22Rv1 (cell line): ENCODE data around the gene LIPG.

Source experiments
- H3K27ac ChIP-seq: fragments of 450-650 bp; 2 replicates; pipeline ENCODE4 v1.5.1; 2017
- ZFX ChIP-seq: fragments of 450-650 bp; IDR thresholded peaks from 2 replicates; pipeline ENCODE4 v1.6.1; 2017; ENCODE audit warnings: antibody characterized with exemption, borderline replicate concordance
- TF ChIP-seq, protein P1 (sequence below): fragments of 450-650 bp; IDR thresholded peaks from 2 replicates; pipeline ENCODE4 v1.5.1; 2017; ENCODE audit warnings: mild to moderate bottlenecking

LIPG gene

DNA sequence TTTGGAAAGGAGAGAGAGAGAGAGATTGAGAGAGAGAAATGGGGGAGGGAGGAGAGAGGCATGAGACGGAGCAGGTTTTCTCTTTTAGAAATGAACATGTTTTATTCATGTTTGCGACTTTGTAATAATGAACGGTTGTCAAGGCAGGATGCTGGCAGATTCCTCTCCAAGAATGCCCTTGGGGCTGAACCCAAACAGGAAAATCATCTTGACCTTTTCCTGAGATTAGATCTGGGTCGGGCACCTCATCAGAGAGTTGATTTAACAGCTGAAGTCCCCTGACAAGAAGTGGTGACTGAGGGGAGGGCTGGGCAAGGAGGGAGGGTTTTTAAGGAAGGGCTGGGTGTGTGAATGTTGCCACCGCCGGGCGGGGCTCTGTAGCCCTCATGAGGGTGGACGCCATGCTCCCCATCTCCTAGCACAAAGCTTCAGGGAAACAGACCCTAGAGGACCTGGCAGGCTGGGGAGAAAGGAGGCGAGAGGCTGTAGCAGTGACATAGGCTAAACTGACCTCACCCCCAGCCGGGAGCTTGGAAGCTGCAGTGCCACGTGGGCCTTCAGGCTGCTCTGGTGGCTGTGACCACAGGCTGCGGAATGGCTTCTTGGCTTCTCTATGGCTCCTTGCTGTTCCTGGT lies 60.0 kb downstream of the LIPG start:
- H3K27ac ChIP-seq = no peak overlapping the region
- TF ChIP-seq, protein P1, sequence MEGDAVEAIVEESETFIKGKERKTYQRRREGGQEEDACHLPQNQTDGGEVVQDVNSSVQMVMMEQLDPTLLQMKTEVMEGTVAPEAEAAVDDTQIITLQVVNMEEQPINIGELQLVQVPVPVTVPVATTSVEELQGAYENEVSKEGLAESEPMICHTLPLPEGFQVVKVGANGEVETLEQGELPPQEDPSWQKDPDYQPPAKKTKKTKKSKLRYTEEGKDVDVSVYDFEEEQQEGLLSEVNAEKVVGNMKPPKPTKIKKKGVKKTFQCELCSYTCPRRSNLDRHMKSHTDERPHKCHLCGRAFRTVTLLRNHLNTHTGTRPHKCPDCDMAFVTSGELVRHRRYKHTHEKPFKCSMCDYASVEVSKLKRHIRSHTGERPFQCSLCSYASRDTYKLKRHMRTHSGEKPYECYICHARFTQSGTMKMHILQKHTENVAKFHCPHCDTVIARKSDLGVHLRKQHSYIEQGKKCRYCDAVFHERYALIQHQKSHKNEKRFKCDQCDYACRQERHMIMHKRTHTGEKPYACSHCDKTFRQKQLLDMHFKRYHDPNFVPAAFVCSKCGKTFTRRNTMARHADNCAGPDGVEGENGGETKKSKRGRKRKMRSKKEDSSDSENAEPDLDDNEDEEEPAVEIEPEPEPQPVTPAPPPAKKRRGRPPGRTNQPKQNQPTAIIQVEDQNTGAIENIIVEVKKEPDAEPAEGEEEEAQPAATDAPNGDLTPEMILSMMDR = no peak
- no peak for TF ChIP-seq ZFX

DNA sequence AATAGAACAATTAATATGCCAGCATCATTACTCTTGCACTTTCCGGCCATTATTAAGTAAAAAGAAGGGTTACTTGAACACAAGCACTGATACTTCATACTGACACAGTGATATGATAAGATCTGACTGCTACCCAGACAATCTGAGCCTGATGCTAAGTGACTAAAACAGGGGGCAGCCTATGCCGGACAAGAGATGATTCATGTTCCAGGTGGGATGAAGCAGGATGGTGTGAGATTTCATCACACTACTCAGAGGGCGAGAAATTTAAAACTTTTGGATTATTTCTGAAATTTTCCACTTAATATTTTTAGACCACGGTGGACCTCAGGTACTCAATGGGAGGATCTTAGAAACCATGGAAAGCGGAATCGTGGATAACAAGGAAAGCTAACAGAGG lies 61.7 kb downstream of the LIPG start:
- TF ChIP-seq ZFX = no peak
- TF ChIP-seq, protein P1 = no peak
- H3K27ac ChIP-seq = no peak overlapping the region

DNA sequence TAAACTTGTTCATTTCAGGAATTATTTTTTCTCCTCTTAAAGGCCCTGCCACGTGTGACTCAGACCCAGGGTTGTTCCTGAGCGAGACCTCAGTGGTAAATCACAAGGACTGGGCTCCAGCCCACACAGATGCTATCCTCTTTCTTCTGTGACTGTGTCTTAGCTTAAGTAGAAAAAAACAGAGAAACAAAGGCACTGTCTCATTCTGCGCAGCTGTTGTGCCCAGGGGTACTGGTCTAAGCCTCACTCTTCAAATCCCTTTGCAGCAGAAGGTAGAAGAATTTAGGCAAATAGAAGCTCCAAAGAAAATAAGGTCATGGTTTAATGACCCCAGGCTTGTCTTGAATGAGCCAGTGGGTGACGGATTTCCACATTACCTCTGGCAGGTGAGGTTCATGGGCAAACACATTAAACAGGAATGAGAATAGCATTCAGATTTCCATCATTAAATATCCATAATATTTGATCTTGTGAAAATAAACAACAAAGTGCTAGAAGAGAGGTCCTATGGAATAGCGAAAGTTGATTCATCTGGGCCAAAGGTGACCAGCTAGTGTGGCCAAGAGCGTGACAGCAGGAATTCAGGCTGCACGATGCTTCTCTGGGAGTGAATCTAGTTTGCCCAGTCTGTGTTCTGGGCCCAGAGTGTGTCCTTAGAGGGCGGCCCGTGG lies 63.3 kb downstream of the LIPG start:
- TF ChIP-seq, protein P1 = no peak
- TF ChIP-seq ZFX = no peak
- H3K27ac ChIP-seq = no peak overlapping the region

DNA sequence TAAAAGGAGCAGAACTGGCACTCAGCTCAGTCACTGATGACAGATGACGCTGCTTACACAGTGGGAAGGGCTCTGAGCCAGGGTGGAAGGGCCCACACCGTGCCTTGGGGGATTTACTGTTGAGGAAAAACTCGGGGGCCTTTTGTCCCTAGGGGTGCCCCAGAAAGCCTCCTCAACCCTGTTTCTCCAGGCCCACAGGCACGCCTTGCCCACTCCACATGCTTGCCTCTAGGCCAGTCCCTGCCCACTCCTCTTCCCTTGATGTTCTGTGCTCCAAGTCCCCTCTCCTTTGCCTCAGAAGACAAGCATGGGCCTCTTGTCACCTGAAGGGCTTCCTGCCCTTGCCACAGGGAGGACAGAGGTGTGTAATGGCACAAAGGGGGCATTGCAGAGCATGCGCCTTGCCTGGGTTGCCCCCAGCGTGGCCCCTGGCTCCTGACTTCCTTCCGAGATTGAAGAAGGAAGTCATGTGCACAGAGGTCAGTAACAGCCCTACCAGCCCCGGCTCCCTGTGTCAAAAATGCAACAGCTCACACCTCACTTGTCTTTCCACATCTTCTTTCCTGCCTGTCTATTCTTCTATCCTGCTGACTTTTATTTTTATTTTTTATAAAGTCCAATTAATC lies 65.1 kb downstream of the LIPG start:
- no peak overlapping the region for H3K27ac ChIP-seq
- no peak for TF ChIP-seq ZFX
- TF ChIP-seq, protein P1 = no peak

DNA sequence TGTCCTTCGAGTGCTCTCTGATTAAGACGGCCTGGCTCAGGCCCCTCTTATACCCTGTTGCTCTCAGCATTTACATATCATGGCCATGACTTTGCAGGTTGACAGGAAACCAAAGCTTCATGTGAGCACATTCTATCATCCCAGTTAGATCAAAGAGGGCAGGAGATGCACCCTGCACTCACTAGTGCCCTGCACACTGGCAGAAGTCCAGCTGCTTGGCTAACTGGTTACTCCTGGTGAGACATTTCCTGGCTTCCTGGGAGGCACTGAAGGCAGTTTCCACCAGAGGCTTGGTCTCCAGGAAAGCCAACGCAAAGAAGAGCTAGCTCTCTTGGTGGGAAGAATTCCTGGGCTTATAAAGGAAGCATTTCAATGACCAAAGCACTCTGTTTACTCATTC lies 66.3 kb downstream of the LIPG start:
- TF ChIP-seq, protein P1 = no peak
- no peak for TF ChIP-seq ZFX
- no peak overlapping the region for H3K27ac ChIP-seq

DNA sequence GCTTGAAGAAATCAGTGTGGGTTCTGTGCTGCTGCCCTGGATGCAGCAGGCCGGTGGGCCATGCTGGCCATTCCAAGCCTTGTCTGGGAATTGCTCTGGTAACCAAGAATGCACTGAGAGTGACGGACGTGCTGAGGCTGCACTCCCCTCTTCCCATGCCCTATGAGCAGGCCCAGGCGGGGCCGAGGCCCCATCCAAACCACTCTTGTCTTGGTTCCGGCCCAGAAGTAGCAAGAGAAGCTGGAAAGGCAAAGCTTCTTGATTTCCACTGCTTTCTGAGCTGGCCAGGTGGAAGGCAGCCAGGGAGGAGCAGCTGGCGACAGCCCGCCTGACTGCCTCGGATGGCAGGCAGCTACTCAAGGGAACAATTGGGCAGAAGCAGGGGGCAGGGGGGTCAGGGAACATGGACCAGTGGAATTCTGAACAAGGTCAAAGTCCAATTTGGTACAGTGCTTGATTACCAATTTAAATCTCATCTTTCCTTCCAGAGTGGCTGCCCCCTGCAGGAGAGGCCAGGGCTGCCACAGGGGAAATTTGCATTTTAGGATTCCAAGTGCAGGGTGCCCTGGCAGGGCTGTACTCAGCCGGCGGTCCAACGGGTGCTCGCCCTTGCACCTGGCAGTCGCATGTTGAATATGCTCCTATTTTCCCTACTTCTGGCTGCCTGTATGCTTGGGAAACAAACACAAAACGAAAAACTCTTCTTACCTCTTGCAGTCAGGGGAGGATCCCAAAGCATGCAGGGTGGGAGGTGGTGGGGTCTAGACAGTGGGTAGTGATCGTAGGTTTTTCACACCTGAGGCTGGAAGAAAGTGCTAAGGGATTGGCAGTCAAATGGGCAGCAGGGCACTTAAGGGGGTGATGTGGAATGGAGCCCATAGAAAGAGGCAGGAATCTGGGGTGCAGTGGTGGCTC lies 67.3 kb downstream of the LIPG start:
- no peak for TF ChIP-seq ZFX
- TF ChIP-seq, protein P1 = peak; percentile 51
- no peak overlapping the region for H3K27ac ChIP-seq
